Heart left ventricle (tissue), 16 donors: ENCODE measurements around the gene C11orf87. TPM values are rescaled to one million over a fixed set of nuclear protein-coding genes. Genes with fewer than 3 reads are reported as not detected.

ENCODE experiments used
- ATAC-seq, 4 donors: fragments of 200-7000 bp; cut with Tn5 transposase; one replicate each; pipeline ENCODE4 v1.9.1; 2020 to 2022; ENCODE audit warnings: moderate library complexity in 4 of 4, mild to moderate bottlenecking in 3 of 4, moderate number of reproducible peaks in 1 of 4
- DNase-seq, 5 donors: peaks; one replicate each; pipeline ENCODE4 v3.0.0-alpha.2; 2020
- H3K27ac ChIP-seq, 12 donors: fragments of 200-600 bp; sonication (generic) in 4 of 12; one replicate each; pipeline versions ENCODE4 v1.5.0 to v1.8.0; 2016 to 2022; ENCODE audit warnings: mild to moderate bottlenecking in 2 of 12
- H3K27me3 ChIP-seq, 9 donors: fragments of 200-600 bp; sonication (generic) in 2 of 9; one replicate each; pipeline versions ENCODE4 v1.5.1 to v1.8.0; 2016 to 2022; ENCODE audit warnings: mild to moderate bottlenecking in 3 of 9
- H3K36me3 ChIP-seq, 9 donors: fragments of 200-600 bp; sonication (generic) in 2 of 9; one replicate each; pipeline versions ENCODE4 v1.5.0 to v1.8.0; 2018 to 2022; ENCODE audit warnings: mild to moderate bottlenecking in 2 of 9
- H3K4me1 ChIP-seq, 12 donors: fragments of 200-600 bp; sonication (generic) in 4 of 12; one replicate each; pipeline versions ENCODE4 v1.5.0 to v1.8.0; 2016 to 2022; ENCODE audit warnings: mild to moderate bottlenecking in 3 of 12
- H3K4me3 ChIP-seq, 12 donors: fragments of 200-600 bp; sonication (generic) in 4 of 12; one replicate each; pipeline versions ENCODE4 v1.5.0 to v1.8.0; 2017 to 2022; ENCODE audit warnings: mild to moderate bottlenecking in 9 of 12, moderate library complexity in 4 of 12
- H3K9me3 ChIP-seq, 12 donors: fragments of 200-600 bp; sonication (generic) in 4 of 12; one replicate each; pipeline versions ENCODE4 v1.5.0 to v1.8.0; 2016 to 2022; ENCODE audit warnings: mild to moderate bottlenecking in 1 of 12
- POLR2A ChIP-seq, 2 donors: fragments of 450-650 bp; IDR thresholded peaks; one replicate each; pipeline ENCODE4 v1.6.1; 2017; ENCODE audit warnings: antibody characterized with exemption in 2 of 2, mild to moderate bottlenecking in 2 of 2, moderate library complexity in 2 of 2
- WGBS, 4 donors: extraction: QIAGEN DNeasy Blood & Tissue Kit in 2 of 4; methylation state at CpG; one replicate each; pipeline versions ENCODE4 v1.1.5 to v1.1.7; 2013 to 2018; 5-methylcytosine and 5-hydroxymethylcytosine counted together
- intact Hi-C, 10 donors: fragments of 100-400 bp; cut with DNase I; formaldehyde crosslinking; loops; one replicate each; pipeline versions ENCODE4 v1.11.1 to v1.14.2; 2022
- polyA plus RNA-seq, 2 donors: library from polyadenylated mRNA; stranded (reverse); fragments of 200-250 nt; gene quantifications; one replicate each; pipeline ENCODE4 v1.2.3, GENCODE V29; 2013
- total RNA-seq, 9 donors: library from RNA; depleted of rRNA in 2 of 9; stranded (reverse); fragments of >200 nt in 2 of 9; fragmentation: NEBNext Ultra II Directional in 3 of 9; extraction: Animal tissue kit (Norgen Biotek cat#: 25700) in 3 of 9; gene quantifications; one replicate each; pipeline versions ENCODE4 v1.1.0 to v1.2.4, GENCODE V29; 2016 to 2023
- TF ChIP-seq, protein P1 (sequence below), 12 donors: fragments of 200-600 bp; sonication (generic) in 4 of 12; IDR thresholded peaks; one replicate each; pipeline versions ENCODE4 v1.5.0 to v1.8.0; 2018 to 2022; ENCODE audit warnings: antibody characterized with exemption in 12 of 12, mild to moderate bottlenecking in 5 of 12
- donor health status: ischemic (EF 13 %, LVEDD 7.1; RV severe dilation, severe dysfunction).
- donor health status: healthy with polysubstance abuse.
- donor health status: DM: no; HTN: yes; CAD: no.
- donor health status: DM: no; HTN: no; CAD: no.
- donor health status: ischemic (EF 25% LVEDD 6.9; RV normal size, moderate dysfunction).
- donor health status: ischemic (EF 25% LVEDD 5.7; RV mildly dilated, moderate dysfunction).
- donor health status: healthy.
- donor health status: DM: yes; HTN: yes; CAD: no.
- donor health status: ischemic (EF 35%, LVEDD 5.7; RV mildly dilated, moderate dysfunction).
- donor health status: nonischemic (EF 11% LVEDD 7.7; RV severe dilation, severe dysfunction).
- donor health status: DM: yes; HTN: yes; CAD: no.
- donor health status: PGD.
- donor health status: ischemic (EF 29% LVEDD 5.4; RV normal size, mild dysfunction).
- donor health status: nonischemic (EF 23%, LVEDD 6.1; RV moderate dilation, normal function).

Gene C11orf87
- total and polyA plus RNA-seq, 11 donors, result 0.01 to 0.35 (median 0.04) TPM; not detected in 4

DNA sequence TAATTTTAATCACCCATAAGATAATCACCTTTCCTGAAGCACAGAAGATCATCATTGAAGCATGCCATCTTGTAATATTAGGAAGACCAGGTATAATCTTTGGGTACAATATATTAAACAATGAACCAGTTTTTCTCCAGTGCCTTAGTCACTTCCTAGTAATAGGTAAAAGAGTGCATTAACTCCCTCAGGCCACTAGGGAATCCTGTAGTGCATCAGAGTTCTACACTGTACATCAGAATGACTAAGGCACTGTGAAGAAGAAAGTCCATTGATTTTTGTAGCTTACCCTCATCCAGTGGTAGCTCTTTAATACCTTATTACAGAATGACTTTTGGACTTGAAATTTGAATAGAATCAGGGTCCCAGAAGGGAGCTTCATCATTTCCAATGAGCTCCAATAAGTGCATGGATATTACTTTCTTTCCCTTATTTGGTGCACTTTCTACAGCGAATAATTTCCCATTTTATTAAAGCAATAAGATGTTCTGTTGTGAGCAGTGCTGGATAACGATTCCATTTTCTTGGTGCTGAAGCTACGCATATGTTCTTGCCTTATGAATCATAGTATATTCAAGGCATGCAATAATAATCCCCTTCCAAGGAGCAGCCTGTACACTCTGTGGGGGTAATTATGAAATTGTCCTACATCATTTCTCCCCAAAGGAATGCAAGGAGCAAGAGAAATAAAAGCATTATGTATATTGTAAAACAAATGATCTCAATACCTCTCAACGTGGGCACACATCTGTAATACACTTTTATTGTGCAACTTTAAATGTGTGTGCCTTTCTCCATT is 4.7 kb downstream of the C11orf87 start:
- no peak for ATAC-seq

DNA sequence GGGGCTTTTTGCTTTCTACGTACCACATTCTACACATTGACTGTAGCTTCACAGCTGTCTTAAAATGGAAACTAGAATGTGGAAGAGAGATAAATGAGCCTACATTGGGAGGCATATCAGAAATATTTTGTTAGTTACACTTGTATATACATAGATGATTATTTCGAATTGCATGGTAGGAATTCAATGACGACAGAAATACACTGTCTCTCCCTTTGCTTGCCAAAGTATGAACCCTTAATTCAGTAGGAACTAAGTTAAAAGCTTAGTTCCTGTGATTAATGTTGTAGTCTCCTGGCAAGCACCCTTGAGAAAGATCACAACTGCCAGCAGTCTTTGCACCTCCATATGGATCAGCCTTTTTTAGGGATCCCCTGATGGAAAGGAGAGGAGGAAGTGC is 10.1 kb downstream of the C11orf87 start:
- Histone ChIP-seq H3K4me1 (no peaks in the 10 kb centered on the region), H3K4me3 (no peak overlapping the region), H3K36me3 (no peaks in the 10 kb centered on the region), H3K27ac (no peak overlapping the region), H3K27me3 (no peaks in the 10 kb centered on the region), H3K9me3 (no peaks in the 10 kb centered on the region)
- TF ChIP-seq POLR2A (IDR thresholded peaks at IDR 0.05), result no peak
- TF ChIP-seq, protein P1, sequence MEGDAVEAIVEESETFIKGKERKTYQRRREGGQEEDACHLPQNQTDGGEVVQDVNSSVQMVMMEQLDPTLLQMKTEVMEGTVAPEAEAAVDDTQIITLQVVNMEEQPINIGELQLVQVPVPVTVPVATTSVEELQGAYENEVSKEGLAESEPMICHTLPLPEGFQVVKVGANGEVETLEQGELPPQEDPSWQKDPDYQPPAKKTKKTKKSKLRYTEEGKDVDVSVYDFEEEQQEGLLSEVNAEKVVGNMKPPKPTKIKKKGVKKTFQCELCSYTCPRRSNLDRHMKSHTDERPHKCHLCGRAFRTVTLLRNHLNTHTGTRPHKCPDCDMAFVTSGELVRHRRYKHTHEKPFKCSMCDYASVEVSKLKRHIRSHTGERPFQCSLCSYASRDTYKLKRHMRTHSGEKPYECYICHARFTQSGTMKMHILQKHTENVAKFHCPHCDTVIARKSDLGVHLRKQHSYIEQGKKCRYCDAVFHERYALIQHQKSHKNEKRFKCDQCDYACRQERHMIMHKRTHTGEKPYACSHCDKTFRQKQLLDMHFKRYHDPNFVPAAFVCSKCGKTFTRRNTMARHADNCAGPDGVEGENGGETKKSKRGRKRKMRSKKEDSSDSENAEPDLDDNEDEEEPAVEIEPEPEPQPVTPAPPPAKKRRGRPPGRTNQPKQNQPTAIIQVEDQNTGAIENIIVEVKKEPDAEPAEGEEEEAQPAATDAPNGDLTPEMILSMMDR (IDR thresholded peaks at IDR 0.05), result no peak
- 58 to 73% (median 66%) methylated on average over 3 of the region's 3 CpGs for WGBS, 4 donors
- intact Hi-C loops, result no loop called here
- DNase-seq (no peak), ATAC-seq (no peak)

More for the DNA sequence above, 4.7 kb downstream of the C11orf87 start:
- Histone ChIP-seq H3K4me1 (peaks cover 0 to 22% (median 4%) of the 10 kb centered on the region in 12 donors), H3K27me3 (peaks cover 0 to 41% (median 20%) of the 10 kb centered on the region in 9 donors), H3K9me3 (no peaks in the 10 kb centered on the region), H3K27ac (no peak overlapping the region), H3K4me3 (no peak overlapping the region), H3K36me3 (no peaks in the 10 kb centered on the region)
- WGBS, 4 donors, result 55 to 68% (median 60%) methylated on average over 4 of the region's 4 CpGs
- DNase-seq, result no peak
- TF ChIP-seq POLR2A (IDR thresholded peaks at IDR 0.05), result no peak
- TF ChIP-seq, protein P1 (IDR thresholded peaks at IDR 0.05), result peak in 2 of 12 donors; percentile 22 to 26
- intact Hi-C loops, result no loop called here

DNA sequence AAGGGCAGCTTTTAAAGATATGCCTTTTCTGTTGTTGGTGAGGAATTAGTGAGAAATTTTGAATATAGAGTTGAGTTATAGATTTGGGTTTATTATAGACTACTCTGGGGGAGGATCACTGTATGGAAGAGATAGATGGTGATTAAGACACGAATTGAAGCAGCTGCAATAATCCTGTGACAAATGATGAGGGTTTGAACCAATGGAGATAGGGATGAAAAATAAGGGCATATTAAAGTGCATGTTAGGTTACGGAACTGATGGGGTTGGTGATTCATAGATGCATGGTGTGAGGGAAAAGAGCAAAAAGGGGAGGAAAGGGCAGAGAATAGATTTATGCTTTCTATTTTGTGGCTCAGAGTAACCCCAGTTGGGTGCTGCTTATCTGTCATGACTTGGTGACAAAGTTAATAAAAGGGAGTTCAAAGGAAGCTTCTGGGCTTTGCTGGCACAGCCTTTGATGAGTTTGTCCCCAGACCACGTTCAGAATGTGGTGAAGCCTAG is 11.8 kb downstream of the C11orf87 start:
- 57 to 67% (median 64%) methylated on average over 3 of the region's 3 CpGs for WGBS, 4 donors
- Histone ChIP-seq H3K9me3 (no peaks in the 10 kb centered on the region), H3K4me1 (no peaks in the 10 kb centered on the region), H3K36me3 (no peaks in the 10 kb centered on the region), H3K27ac (no peak overlapping the region), H3K4me3 (no peak overlapping the region), H3K27me3 (no peaks in the 10 kb centered on the region)
- TF ChIP-seq POLR2A (IDR thresholded peaks at IDR 0.05), result no peak
- TF ChIP-seq, protein P1 (IDR thresholded peaks at IDR 0.05), result no peak
- ATAC-seq (no peak), DNase-seq (no peak)
- intact Hi-C loops, result no loop called here

GRCh38 chr11:109435121-109435742 is 13.2 kb downstream of the C11orf87 start:
- 77 to 82% (median 79%) methylated on average over 3 of the region's 3 CpGs for WGBS, 4 donors
- intact Hi-C loops, result no loop called here
- no peak overlapping the region for H3K4me3 ChIP-seq
- DNase-seq (no peak), ATAC-seq (no peak)
- H3K27me3 ChIP-seq, result no peaks in the 10 kb centered on the region
- no peak overlapping the region for H3K27ac ChIP-seq
- H3K36me3 ChIP-seq, result no peaks in the 10 kb centered on the region
- no peaks in the 10 kb centered on the region for H3K4me1 ChIP-seq
- TF ChIP-seq, protein P1 (IDR thresholded peaks at IDR 0.05), result no peak
- no peak for TF ChIP-seq POLR2A (IDR thresholded peaks at IDR 0.05)
- H3K9me3 ChIP-seq, result no peaks in the 10 kb centered on the region
